ENCODE results near the gene DPP9. TPM values are rescaled to one million over a fixed set of nuclear protein-coding genes. Genes with fewer than 3 reads are reported as not detected.

Gene DPP9
- polyA plus RNA-seq, 3 donors: 12.6 to 23.8 (median 13.9) TPM

GRCh38 chr19:4721196-4721595 is 2.4 kb downstream of the DPP9 start:
- peaks cover 54% of the 10 kb centered on the region for H4K20me1 ChIP-seq (ENCODE audit: insufficient read depth, low read length)
- no peak overlapping the region for H3K4me2 ChIP-seq (replicated peaks; ENCODE audit: extremely low read depth, low read length, poor library complexity, severe bottlenecking)
- H3K4me3 ChIP-seq (replicated peaks in 1 of 3; ENCODE audit: low read depth in 2 of 3, low read length in 3 of 3): no peak overlapping the region
- no peak for TF ChIP-seq CTCF (IDR thresholded peaks at IDR 0.05)
- Mint-ChIP-seq H3K27ac (peak overlapping the region in 1 of 7 donors; percentile 55), H3K9me3 (no peaks in the 10 kb centered on the region), H3K4me1 (peaks cover 22% of the 10 kb centered on the region), H3K4me3 (no peak overlapping the region), H3K36me3 (peaks cover 37 to 54% of the 10 kb centered on the region in 2 donors), H3K27me3 (ENCODE audit: low read depth in 3 of 3) (peaks cover 0 to 4% (median 1%) of the 10 kb centered on the region in 3 donors)
- H3K36me3 ChIP-seq (replicated peaks in 1 of 2; ENCODE audit: control insufficient read depth in 1 of 2, insufficient read depth in 2 of 2, low read length in 2 of 2): peaks cover 48 to 56% of the 10 kb centered on the region in 2 donors
- no peaks in the 10 kb centered on the region for H3K27me3 ChIP-seq (ENCODE audit: control insufficient read depth in 2 of 2, insufficient read depth in 2 of 2, low read length in 2 of 2)
- DNase-seq: no peak
- peaks cover 22 to 31% of the 10 kb centered on the region in 2 donors for H3K4me1 ChIP-seq (ENCODE audit: control insufficient read depth in 1 of 2, insufficient read depth in 2 of 2, low read length in 2 of 2)
- WGBS (ENCODE audit: insufficient coverage): 98% methylated on average over 4 of the region's 6 CpGs
- intact Hi-C loops (cut with micrococcal nuclease): no loop called here
- peaks cover 44% of the 10 kb centered on the region for H3K79me2 ChIP-seq (ENCODE audit: insufficient read depth, low read length)
- H3K9ac ChIP-seq (ENCODE audit: insufficient read depth, low read length, poor library complexity, severe bottlenecking): no peak overlapping the region
- no peak overlapping the region for H3K27ac ChIP-seq (ENCODE audit: low read depth in 1 of 2, low read length in 2 of 2)
- no peaks in the 10 kb centered on the region for H3K9me3 ChIP-seq (replicated peaks in 1 of 2; ENCODE audit: control insufficient read depth in 1 of 2, insufficient read depth in 1 of 2, low read length in 2 of 2)
- no peak overlapping the region for H2AFZ ChIP-seq (ENCODE audit: insufficient read depth, low read depth, low read length, poor library complexity, severe bottlenecking)

DNA sequence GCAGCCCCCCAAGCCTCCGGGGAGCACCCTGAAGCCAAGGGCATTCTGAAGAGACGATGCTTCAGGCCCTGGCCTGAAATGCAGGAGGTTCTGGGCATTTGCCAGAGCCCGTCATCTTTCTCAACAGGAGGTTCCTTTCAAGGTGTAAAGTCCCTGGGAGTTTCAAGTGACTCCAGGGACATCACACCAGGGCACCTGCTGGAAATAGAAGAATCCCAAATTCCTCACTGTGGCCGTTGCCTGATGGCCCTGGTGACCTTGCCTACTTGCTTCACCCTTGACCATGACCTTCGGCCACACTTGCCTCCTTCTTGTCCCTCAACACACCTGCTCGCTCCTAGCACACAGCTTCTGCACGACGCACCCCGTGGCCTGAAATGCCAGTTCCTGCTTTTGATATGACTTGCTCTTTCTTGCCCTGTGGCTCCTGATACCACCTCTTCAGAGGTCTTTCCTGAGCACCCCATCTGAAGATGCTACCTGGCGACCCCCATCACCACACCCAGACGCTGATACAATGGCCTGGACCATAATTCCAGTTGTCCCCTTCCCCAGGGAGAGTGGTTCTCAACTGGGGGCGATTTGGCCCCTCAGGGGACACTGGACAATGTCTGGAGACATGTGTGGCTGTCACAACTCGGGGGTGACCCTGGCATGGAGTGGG is 3.5 kb downstream of the DPP9 start:
- peak overlapping the region in 2 of 7 donors; percentile 1 to 22 for H3K27ac Mint-ChIP-seq
- Histone ChIP-seq H3K27ac (ENCODE audit: low read depth in 1 of 2, low read length in 2 of 2) (no peak overlapping the region), H4K20me1 (ENCODE audit: insufficient read depth, low read length) (peaks cover 60% of the 10 kb centered on the region), H3K9me3 (replicated peaks in 1 of 2; ENCODE audit: control insufficient read depth in 1 of 2, insufficient read depth in 1 of 2, low read length in 2 of 2) (no peaks in the 10 kb centered on the region), H3K4me1 (ENCODE audit: control insufficient read depth in 1 of 2, insufficient read depth in 2 of 2, low read length in 2 of 2) (peaks cover 18 to 28% of the 10 kb centered on the region in 2 donors), H2AFZ (ENCODE audit: insufficient read depth, low read depth, low read length, poor library complexity, severe bottlenecking) (no peak overlapping the region), H3K4me3 (replicated peaks in 1 of 3; ENCODE audit: low read depth in 2 of 3, low read length in 3 of 3) (no peak overlapping the region), H3K9ac (ENCODE audit: insufficient read depth, low read length, poor library complexity, severe bottlenecking) (no peak overlapping the region), H3K79me2 (ENCODE audit: insufficient read depth, low read length) (peaks cover 44% of the 10 kb centered on the region), H3K36me3 (replicated peaks in 1 of 2; ENCODE audit: control insufficient read depth in 1 of 2, insufficient read depth in 2 of 2, low read length in 2 of 2) (peaks cover 59 to 66% of the 10 kb centered on the region in 2 donors), H3K27me3 (ENCODE audit: control insufficient read depth in 2 of 2, insufficient read depth in 2 of 2, low read length in 2 of 2) (no peaks in the 10 kb centered on the region), H3K4me2 (replicated peaks; ENCODE audit: extremely low read depth, low read length, poor library complexity, severe bottlenecking) (no peak overlapping the region)
- no peaks in the 10 kb centered on the region for H3K9me3 Mint-ChIP-seq
- H3K36me3 Mint-ChIP-seq: peaks cover 47 to 64% of the 10 kb centered on the region in 2 donors
- no peak for DNase-seq
- peak overlapping the region in 1 of 2 donors; percentile 16 for H3K4me3 Mint-ChIP-seq
- no peak for TF ChIP-seq CTCF (IDR thresholded peaks at IDR 0.05)
- peaks cover 0 to 4% (median 1%) of the 10 kb centered on the region in 3 donors for H3K27me3 Mint-ChIP-seq (ENCODE audit: low read depth in 3 of 3)
- intact Hi-C loops (cut with micrococcal nuclease): no loop called here
- H3K4me1 Mint-ChIP-seq: peaks cover 22% of the 10 kb centered on the region
- 95% methylated on average over 8 of the region's 13 CpGs for WGBS (ENCODE audit: insufficient coverage)

Measured in CD14-positive monocyte (primary cell).